Measurements from ENCODE around the gene LCOR. TPM values are rescaled to one million over a fixed set of nuclear protein-coding genes. Genes with fewer than 3 reads are reported as not detected.

The LCOR gene
- total and polyA plus RNA-seq, 2 donors (not counting 1 experiment from before 2014, with no cell fraction given) = 15.0 to 15.7 TPM

DNA sequence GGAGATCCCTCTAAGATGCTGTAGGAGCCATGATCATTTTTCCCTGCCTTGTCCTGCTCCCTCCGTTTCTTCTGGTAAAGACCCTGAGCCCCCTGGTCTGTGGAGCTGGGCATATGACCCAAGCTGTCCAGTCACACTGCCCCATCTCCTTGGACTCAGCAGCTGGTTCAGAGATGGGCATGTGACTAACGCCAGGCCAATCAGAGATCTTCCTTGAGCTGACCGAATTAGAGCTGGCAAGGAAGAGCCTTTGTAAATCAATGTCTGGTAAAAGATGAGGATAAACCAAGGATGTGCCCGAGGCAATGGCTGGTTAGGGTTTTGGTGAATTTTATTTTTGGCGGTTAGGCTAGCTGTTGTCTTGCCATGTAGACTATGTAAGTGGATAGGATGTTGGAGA, 173.3 kb downstream of the LCOR start:
- Histone ChIP-seq H3K4me1 (ENCODE audit: control insufficient read depth, extremely low read depth, insufficient read depth, low read length) (no peaks in the 10 kb centered on the region), H2AFZ (ENCODE audit: low read length) (no peak overlapping the region), H3K79me2 (ENCODE audit: control insufficient read depth, insufficient read depth, low read length) (no peaks in the 10 kb centered on the region), H3K27ac (ENCODE audit: insufficient read depth, low read length) (no peak overlapping the region), H3K4me3 (replicated peaks in 1 of 4; ENCODE audit: control extremely low read depth in 1 of 4, insufficient read depth in 1 of 4, low read depth in 3 of 4, low read length in 4 of 4) (no peak overlapping the region), H3K4me2 (ENCODE audit: extremely low read depth, insufficient read depth, low read length) (no peak overlapping the region), H3K27me3 (ENCODE audit: control insufficient read depth, insufficient read depth, low read length) (no peaks in the 10 kb centered on the region), H3K9ac (ENCODE audit: insufficient read depth, low read length) (no peak overlapping the region), H4K20me1 (ENCODE audit: control insufficient read depth, extremely low read depth, insufficient read depth, low read length) (no peaks in the 10 kb centered on the region), H3K36me3 (ENCODE audit: control insufficient read depth, insufficient read depth, low read length) (no peaks in the 10 kb centered on the region), H3K9me3 (ENCODE audit: control insufficient read depth, insufficient read depth, low read depth, low read length) (no peaks in the 10 kb centered on the region)
- TF ChIP-seq, protein P1, sequence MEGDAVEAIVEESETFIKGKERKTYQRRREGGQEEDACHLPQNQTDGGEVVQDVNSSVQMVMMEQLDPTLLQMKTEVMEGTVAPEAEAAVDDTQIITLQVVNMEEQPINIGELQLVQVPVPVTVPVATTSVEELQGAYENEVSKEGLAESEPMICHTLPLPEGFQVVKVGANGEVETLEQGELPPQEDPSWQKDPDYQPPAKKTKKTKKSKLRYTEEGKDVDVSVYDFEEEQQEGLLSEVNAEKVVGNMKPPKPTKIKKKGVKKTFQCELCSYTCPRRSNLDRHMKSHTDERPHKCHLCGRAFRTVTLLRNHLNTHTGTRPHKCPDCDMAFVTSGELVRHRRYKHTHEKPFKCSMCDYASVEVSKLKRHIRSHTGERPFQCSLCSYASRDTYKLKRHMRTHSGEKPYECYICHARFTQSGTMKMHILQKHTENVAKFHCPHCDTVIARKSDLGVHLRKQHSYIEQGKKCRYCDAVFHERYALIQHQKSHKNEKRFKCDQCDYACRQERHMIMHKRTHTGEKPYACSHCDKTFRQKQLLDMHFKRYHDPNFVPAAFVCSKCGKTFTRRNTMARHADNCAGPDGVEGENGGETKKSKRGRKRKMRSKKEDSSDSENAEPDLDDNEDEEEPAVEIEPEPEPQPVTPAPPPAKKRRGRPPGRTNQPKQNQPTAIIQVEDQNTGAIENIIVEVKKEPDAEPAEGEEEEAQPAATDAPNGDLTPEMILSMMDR (conservative IDR thresholded peaks at IDR 0.05 in 1 of 2, IDR thresholded peaks at IDR 0.05 in 1 of 2; ENCODE audit: low read depth in 1 of 2, low read length in 2 of 2) = no peak
- TF ChIP-seq EZH2 (IDR thresholded peaks at IDR 0.05; ENCODE audit: low read length, missing control alignments) = no peak
- no peak for DNase-seq (ENCODE audit: low read depth in 2 of 2)

DNA sequence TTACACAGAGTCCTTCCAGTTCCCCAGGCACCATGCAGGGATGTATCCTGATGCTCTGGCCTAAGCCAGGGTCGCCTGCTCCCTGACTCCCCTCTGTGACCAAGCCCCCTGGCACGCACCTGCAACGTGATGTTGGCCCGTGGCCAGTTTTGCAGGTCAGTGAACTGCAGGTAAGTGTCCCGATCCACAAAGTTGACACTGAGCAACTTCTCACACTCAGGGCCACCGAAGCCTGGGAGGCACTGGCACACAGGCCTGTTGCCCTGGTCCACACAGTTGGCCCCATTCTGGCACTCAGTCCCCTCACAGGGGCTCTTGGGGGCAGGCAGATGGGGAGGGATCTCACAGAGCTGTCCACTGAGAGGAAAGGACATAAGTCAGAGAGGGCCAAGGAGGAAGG, 174.3 kb downstream of the LCOR start:
- H3K4me2 ChIP-seq (ENCODE audit: extremely low read depth, insufficient read depth, low read length) = no peak overlapping the region
- TF ChIP-seq, protein P1 (conservative IDR thresholded peaks at IDR 0.05 in 1 of 2, IDR thresholded peaks at IDR 0.05 in 1 of 2; ENCODE audit: low read depth in 1 of 2, low read length in 2 of 2) = no peak
- TF ChIP-seq EZH2 (IDR thresholded peaks at IDR 0.05; ENCODE audit: low read length, missing control alignments) = no peak
- no peaks in the 10 kb centered on the region for H3K79me2 ChIP-seq (ENCODE audit: control insufficient read depth, insufficient read depth, low read length)
- H3K9ac ChIP-seq (ENCODE audit: insufficient read depth, low read length) = no peak overlapping the region
- H3K9me3 ChIP-seq (ENCODE audit: control insufficient read depth, insufficient read depth, low read depth, low read length) = no peaks in the 10 kb centered on the region
- DNase-seq (ENCODE audit: low read depth in 2 of 2) = no peak
- no peak overlapping the region for H3K27ac ChIP-seq (ENCODE audit: insufficient read depth, low read length)
- no peak overlapping the region for H2AFZ ChIP-seq (ENCODE audit: low read length)
- H4K20me1 ChIP-seq (ENCODE audit: control insufficient read depth, extremely low read depth, insufficient read depth, low read length) = no peaks in the 10 kb centered on the region
- no peaks in the 10 kb centered on the region for H3K27me3 ChIP-seq (ENCODE audit: control insufficient read depth, insufficient read depth, low read length)
- H3K36me3 ChIP-seq (ENCODE audit: control insufficient read depth, insufficient read depth, low read length) = no peaks in the 10 kb centered on the region
- H3K4me3 ChIP-seq (replicated peaks in 1 of 4; ENCODE audit: control extremely low read depth in 1 of 4, insufficient read depth in 1 of 4, low read depth in 3 of 4, low read length in 4 of 4) = no peak overlapping the region
- no peaks in the 10 kb centered on the region for H3K4me1 ChIP-seq (ENCODE audit: control insufficient read depth, extremely low read depth, insufficient read depth, low read length)

DNA sequence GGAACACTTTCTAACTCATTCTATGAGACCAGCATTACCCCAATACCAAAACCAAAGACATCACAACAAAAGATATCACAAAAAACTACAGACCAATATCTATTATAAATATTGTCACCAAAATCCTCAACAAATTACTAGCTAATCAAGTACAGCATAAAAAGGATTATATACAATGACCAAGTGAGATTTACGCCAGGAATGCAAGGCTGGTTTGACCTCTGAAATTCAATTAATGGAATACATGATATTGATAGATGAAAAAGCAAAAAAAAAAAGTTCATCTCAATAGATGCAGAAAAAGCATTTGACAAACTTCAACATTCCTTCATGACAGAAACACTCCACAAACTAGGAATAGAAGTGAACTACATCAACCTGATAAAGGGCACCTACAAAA, 175.3 kb downstream of the LCOR start:
- no peaks in the 10 kb centered on the region for H3K9me3 ChIP-seq (ENCODE audit: control insufficient read depth, insufficient read depth, low read depth, low read length)
- no peak overlapping the region for H3K4me3 ChIP-seq (replicated peaks in 1 of 4; ENCODE audit: control extremely low read depth in 1 of 4, insufficient read depth in 1 of 4, low read depth in 3 of 4, low read length in 4 of 4)
- no peak overlapping the region for H3K4me2 ChIP-seq (ENCODE audit: extremely low read depth, insufficient read depth, low read length)
- H4K20me1 ChIP-seq (ENCODE audit: control insufficient read depth, extremely low read depth, insufficient read depth, low read length) = no peaks in the 10 kb centered on the region
- H3K27me3 ChIP-seq (ENCODE audit: control insufficient read depth, insufficient read depth, low read length) = no peaks in the 10 kb centered on the region
- H3K9ac ChIP-seq (ENCODE audit: insufficient read depth, low read length) = no peak overlapping the region
- no peaks in the 10 kb centered on the region for H3K36me3 ChIP-seq (ENCODE audit: control insufficient read depth, insufficient read depth, low read length)
- no peaks in the 10 kb centered on the region for H3K79me2 ChIP-seq (ENCODE audit: control insufficient read depth, insufficient read depth, low read length)
- TF ChIP-seq EZH2 (IDR thresholded peaks at IDR 0.05; ENCODE audit: low read length, missing control alignments) = no peak
- TF ChIP-seq, protein P1 (conservative IDR thresholded peaks at IDR 0.05 in 1 of 2, IDR thresholded peaks at IDR 0.05 in 1 of 2; ENCODE audit: low read depth in 1 of 2, low read length in 2 of 2) = no peak
- H3K4me1 ChIP-seq (ENCODE audit: control insufficient read depth, extremely low read depth, insufficient read depth, low read length) = no peaks in the 10 kb centered on the region
- DNase-seq (ENCODE audit: low read depth in 2 of 2) = no peak
- no peak overlapping the region for H3K27ac ChIP-seq (ENCODE audit: insufficient read depth, low read length)
- H2AFZ ChIP-seq (ENCODE audit: low read length) = no peak overlapping the region

Data from fibroblast of lung (primary cell).